ENCODE results near the gene SGK1. TPM values are rescaled to one million over a fixed set of nuclear protein-coding genes. Genes with fewer than 3 reads are reported as not detected.

SGK1 gene
- total and polyA plus RNA-seq, 12 donors = 86.0 to 685 (median 192) TPM

- Histone ChIP-seq H3K27ac (peak overlapping the region; percentile 71 to 87 (median 80)), H3K9me3 (replicated peaks in 1 of 3) (no peaks in the 10 kb centered on the region), H3K36me3 (replicated peaks in 1 of 2) (no peaks in the 10 kb centered on the region), H3K4me3 (peak overlapping the region in 1 of 4 donors; percentile 10), H3K4me1 (replicated peaks in 1 of 2) (peaks cover 20 to 26% of the 10 kb centered on the region in 2 donors), H3K27me3 (no peaks in the 10 kb centered on the region)
- no peak for TF ChIP-seq CTCF (IDR thresholded peaks at IDR 0.05)
- no peak for TF ChIP-seq POLR2A (IDR thresholded peaks at IDR 0.05)
- peak in 1 of 7 donors; percentile 19 for DNase-seq
- 54 to 75% (median 64%) methylated on average over 3 of the region's 3 CpGs for WGBS, 4 donors
- intact Hi-C loops (cut with DNase I) = no loop called here
These were observed 8.7 kb downstream of the SGK1 start for GRCh38 chr6:134309227-134309626.

- Histone ChIP-seq H3K9me3 (replicated peaks in 1 of 3) (no peaks in the 10 kb centered on the region), H3K36me3 (replicated peaks in 1 of 2) (no peaks in the 10 kb centered on the region), H3K4me3 (peak overlapping the region in 1 of 4 donors; percentile 10), H3K27me3 (no peaks in the 10 kb centered on the region), H3K27ac (peak overlapping the region; percentile 71 to 87 (median 80)), H3K4me1 (replicated peaks in 1 of 2) (peaks cover 20 to 31% of the 10 kb centered on the region in 2 donors)
- TF ChIP-seq CTCF (IDR thresholded peaks at IDR 0.05) = no peak
- TF ChIP-seq POLR2A (IDR thresholded peaks at IDR 0.05) = peak in 1 of 2 donors; percentile 32
- 46 to 56% (median 52%) methylated on average over 9 of the region's 9 CpGs for WGBS, 4 donors
- peak in 5 of 7 donors; percentile 53 to 81 (median 74) for DNase-seq
- intact Hi-C loops (cut with DNase I) = no loop called here
These were observed 9.1 kb downstream of the SGK1 start for GRCh38 chr6:134308800-134309199.

- Histone ChIP-seq H3K9me3 (replicated peaks in 1 of 3) (no peaks in the 10 kb centered on the region), H3K27me3 (no peaks in the 10 kb centered on the region), H3K4me1 (replicated peaks in 1 of 2) (peaks cover 25 to 32% of the 10 kb centered on the region in 2 donors), H3K27ac (peak overlapping the region; percentile 35 to 87 (median 73)), H3K36me3 (replicated peaks in 1 of 2) (no peaks in the 10 kb centered on the region), H3K4me3 (no peak overlapping the region)
- no peak for DNase-seq
- TF ChIP-seq CTCF (IDR thresholded peaks at IDR 0.05) (no peak), POLR2A (IDR thresholded peaks at IDR 0.05) (no peak)
- intact Hi-C loops (cut with DNase I) = no loop called here
- 63 to 69% (median 64%) methylated on average over 5 of the region's 5 CpGs for WGBS, 4 donors
These were observed 10.0 kb downstream of the SGK1 start for GRCh38 chr6:134307870-134308269.

- intact Hi-C loops (cut with DNase I) = no loop called here
- no peaks in the 10 kb centered on the region for H3K9me3 ChIP-seq (replicated peaks in 1 of 3)
- peaks cover 25 to 32% of the 10 kb centered on the region in 2 donors for H3K4me1 ChIP-seq (replicated peaks in 1 of 2)
- TF ChIP-seq POLR2A (IDR thresholded peaks at IDR 0.05) (no peak), CTCF (IDR thresholded peaks at IDR 0.05) (no peak)
- no peaks in the 10 kb centered on the region for H3K36me3 ChIP-seq (replicated peaks in 1 of 2)
- H3K27me3 ChIP-seq = no peaks in the 10 kb centered on the region
- WGBS, 4 donors = 50 to 57% (median 54%) methylated on average over 6 of the region's 6 CpGs
- H3K27ac ChIP-seq = peak overlapping the region; percentile 35 to 87 (median 73)
- peak in 1 of 7 donors; percentile 25 for DNase-seq
- H3K4me3 ChIP-seq = no peak overlapping the region
These were observed 10.8 kb downstream of the SGK1 start for GRCh38 chr6:134307075-134307474.
